NCI-H2081 treated with DMSO at 0.1 percent for 48 hours (cell line): ENCODE results near the gene TADA3.
"Not testable (repeated sequence)": the region's sequence is repeated elsewhere in the genome, so short reads cannot be mapped to it uniquely, and the experiment has no call there.

Experiments
- DNase-seq: peaks from one replicate; lab custom pipeline; 2025; lab: John Stamatoyannopoulos, UW

Gene TADA3

DNA sequence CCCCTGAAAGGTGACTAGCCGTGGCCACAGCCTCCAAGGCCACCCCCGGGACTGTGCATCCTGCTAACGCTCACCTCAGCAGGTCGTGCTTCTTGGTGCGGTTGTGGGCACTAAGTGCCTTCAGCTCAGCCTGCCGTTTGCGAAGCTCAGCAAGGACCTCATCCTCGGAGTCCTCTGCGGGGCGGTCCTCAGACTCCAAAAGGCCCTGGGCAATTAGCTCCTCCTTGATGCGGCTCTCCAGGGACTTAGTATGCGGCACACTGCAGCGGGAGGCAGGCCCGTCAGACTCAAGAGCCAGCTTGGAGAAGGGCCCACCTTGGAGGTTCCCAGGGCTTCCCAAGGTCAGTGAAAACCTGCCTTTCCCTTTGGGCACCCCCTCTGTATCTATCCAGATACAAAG lies 8.3 kb downstream of the TADA3 start:
- no peak for DNase-seq

DNA sequence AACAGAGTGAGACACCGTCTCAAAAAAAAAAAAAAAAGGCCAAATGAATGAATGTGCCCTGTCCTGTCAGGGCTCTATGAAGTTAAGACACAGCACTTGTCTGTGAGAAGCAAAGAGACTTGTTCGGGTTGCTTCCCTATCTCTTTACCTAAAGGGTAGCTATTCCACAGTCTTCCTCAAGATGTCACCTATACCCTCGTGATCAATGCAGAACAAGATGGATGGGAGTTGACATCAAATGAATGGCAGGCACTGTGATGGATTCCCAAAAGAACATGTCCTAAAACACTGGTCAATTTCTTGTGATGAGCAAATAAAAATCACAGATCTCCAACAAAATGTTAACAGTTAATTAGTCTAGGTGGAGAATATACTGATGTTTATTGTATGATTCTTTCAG lies 9.5 kb downstream of the TADA3 start:
- no peak for DNase-seq

DNA sequence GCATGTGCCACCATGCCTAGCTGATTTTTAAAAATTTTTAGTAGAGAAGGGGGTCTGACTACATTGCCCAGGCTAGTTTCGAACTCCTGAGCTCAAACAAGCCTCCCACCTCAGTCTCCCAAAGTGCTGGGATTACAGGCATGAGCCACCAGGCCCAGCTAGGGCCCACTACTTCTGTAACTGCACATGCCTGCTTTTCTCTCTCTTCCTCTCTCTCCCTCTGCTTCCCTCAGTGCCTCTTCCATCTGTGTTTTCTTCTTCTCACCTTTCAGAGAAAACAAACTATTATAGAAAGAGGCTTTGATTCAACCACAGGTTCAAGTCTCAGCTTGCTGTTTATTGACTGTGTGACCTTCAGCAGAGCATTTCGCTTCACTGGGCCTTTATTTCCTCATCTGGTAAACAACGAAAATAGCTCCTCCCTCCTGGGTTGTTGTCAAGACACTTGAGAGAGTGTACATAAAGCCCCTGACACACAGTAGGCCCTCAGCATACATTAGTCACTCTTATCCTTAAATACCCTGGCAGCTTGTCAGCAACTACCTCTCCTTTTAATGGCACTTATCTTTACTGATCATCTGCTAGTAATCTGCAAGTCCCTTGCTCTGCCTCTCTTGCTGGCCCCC lies 10.2 kb downstream of the TADA3 start:
- DNase-seq = no peak

DNA sequence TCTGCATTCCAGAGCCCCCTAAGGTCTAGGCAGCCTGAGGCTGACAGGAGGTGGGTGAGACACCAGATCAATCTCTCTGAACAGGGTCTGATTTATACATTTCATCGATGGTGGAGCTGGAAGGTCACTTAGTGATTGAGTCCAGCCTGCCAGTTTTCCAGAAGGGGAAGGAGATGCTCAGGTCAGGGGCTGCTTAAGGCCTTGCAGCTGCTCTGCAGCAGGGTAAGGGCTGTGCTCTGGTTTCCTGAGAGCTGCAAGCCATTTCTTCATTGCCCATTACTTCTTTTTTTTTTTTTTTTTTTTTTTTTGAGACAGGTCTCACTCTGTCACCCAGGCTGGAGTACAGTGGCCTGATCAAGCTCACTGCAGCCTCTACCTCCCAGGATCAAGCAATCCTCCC lies 10.7 kb downstream of the TADA3 start:
- no peak for DNase-seq

DNA sequence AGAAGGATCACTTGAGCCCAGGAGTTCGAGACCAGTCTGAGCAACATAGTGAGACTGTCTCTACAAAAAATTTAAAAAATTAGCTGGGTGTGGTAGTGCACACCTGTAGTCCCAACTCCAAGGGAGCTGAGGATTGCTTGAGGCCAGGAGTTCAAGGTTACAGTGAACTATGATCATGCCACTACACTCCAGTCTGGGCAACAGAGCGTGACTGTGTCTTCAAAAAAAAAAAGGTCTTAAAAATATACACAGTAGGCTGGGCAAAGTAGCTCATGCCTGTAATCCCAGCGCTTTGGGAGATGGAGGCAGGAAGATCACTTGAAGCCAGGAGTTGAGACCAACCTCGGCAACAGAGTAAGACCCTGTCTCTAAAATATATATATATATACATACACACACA lies 11.4 kb downstream of the TADA3 start:
- DNase-seq = no peak

DNA sequence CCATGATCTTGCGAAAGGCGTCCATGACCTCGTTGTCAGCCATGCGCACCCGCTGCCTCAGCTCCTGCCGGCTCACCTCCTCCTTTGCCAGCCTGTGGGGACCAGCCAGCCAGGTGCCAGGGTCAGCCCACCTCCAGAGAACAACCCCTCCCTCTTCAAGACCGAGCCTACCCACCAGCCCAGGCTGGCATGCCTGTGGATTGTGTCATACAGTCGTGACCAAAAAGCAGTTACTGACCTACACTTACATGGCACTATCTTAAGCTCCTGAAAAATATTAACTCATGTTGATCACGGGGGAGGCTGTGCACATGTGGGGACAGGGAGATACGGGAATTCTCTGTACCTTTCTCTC lies 11.8 kb downstream of the TADA3 start:
- DNase-seq = no peak

DNA sequence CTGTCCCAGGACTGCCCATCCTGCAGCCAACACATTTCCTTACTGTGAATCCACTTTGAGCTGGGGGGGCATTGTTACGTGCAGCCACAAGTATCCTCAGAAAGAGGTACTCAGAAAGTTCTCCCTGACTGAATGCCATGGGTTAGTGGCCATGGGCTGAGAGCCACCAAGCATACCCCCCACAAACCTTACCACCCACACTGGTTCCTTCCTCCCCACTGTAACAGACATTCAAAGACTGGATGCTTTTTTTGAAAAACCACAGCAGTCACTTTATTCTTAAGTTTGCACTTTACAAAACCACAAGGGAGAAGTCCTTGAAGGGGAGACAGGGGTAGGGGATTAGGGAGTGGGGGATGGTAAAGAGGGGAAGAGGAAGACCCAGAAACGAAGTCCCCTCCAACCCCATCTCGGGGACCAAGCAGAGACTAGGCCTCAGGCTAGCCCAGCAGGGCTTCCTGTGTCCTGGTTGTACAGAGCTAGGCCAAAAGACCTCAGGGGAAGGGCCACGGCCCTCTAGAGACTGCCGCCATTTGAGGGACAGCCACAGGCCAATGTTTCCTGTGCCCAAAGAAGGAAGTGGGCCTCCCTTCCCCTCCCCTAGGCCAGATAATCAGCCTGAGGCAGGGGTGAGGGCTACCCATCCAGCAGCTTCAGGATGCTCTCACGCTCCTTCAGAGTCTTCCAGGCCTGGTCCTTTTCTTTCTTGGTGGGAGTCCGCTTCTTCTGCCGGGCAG lies 12.4 kb downstream of the TADA3 start:
- DNase-seq = no peak

DNA sequence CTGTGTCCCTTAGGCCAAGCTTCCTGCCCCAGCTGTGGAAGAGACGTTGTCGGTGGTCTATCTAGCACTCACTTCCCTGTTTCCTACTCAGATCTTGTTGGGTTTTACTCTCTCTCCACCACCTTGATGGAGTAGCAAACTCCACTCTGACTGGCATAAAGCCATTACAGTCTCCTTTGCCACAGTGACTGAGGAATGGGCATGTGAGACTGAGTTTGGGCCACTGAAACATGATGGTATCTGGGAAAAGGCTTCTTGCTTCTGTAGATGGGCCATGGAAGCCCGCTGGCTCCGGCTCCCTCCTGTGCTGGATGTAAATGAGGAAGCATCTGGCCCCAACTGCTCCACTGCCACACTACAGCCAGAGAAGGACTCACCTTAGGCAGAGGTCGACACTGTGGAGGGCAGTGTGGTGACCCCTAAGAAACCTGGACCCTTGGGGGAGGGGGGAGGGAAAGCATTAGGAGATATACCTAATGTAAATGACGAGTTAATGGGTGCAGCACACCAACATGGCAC lies 13.1 kb downstream of the TADA3 start:
- DNase-seq = no peak

DNA sequence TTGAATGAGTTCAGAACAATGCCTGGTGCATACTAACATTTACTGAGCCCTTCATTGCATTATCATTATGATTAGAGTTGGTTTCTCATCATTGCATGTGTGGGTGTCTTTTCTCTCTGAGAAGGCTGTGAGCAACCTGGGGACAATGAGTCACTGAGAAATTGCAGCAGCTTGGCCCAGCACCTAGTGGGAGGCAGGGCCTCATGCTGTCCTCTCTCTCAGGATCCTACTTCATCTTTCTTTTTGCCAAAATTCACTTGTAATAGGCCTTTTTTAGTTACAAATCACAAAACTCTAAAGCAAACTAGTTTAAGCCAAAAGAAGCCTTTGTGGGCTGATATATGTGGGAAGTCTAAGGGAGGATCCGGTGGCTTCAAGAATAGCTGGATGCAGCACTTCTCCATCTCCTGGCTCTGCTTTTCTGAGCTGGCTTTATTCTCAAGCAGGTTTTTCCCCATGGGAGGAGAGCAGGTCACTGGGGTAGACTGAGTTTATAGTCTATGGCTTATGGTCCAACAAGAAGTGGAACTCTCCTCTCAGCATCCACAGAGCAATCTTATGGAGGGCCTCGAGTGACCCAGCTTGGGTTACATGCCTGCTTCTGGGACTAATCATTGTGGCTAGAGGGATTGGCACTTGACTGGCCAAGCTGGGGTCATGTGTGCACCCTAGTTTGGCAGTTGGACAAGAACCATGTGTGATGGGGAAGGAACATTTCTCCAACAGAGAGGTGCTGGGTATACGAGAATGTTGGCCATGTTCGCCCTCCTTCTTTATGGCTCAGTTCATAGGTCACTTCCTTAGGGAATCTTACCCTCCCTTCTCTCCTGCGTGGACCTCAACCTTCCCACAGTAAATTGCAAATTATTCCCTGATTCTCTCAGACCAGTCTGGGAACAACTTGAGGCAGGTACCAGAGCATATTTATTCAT lies 13.9 kb downstream of the TADA3 start:
- DNase-seq = no peak

DNA sequence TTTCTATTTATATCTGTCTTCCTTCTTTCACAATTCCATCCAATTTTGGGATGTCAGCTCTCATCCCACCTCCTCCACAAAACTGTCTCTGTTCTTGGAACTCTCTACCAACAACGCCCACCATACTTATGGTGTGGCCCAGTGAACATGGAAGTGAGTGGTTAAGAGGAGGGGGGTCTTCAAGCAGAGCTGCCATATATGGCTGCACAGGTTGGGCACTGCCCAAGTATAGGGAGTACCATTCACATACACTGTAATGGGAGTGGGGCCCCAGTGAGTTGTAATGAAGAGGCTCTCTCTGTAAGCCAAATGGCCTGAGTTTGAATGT lies 14.6 kb downstream of the TADA3 start:
- DNase-seq = no peak

DNA sequence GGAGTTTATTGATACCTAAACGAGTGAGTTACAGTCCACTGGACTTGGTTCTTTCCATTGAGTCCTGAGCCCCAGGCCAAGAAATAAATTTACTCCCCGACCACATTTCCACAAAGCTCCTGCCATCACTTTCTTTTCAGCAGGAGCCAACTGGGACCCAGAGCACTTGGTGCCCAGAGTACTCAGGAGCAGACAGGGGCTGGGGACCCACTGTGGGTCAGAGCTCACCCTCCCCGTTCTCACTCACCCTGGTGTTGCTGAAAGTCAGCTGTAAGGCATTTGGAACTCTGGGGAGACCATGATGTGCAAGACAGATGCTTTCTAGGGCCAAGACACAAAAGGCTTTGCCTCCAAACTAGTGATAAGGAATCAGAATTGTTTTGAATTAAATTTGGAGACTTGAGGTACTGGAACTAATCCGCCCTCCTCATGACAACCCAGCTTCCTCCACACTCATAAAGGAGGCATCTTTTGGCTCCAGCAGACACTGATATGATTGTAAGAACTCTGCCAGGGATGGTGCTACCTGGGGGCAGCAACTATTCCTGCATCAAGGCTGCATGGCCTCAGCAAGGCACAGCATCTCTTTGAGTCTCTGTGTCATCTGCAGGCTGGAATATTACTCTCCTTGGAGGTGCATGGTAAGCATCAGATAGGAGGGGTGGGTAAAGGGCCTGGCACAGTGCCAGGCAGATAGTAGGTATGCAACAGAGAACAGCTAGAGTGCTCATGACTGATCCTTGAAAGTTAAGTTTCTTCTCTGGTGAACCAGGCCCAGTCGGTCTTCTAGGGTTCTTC lies 15.2 kb downstream of the TADA3 start:
- DNase-seq = no peak

DNA sequence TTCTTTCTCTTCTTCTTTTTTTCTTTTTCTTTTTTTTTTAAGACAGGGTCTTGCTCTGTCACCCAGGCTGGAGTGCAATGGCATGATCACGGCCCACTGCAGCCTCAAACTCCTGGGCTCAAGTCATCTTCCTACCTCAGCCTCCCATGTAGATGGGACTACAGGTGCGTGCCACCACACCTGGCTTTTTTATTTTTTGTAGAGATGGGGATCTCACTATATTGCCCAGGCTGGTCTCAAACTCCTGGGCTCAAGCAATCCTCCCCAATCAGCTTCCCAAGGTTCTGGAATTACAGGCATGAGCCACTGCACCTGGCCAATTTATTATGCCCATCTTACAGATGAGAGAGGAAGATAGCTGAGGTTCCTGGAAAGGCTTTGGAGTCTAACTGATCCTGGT lies 21.3 kb downstream of the TADA3 start:
- DNase-seq = not testable (repeated sequence)

DNA sequence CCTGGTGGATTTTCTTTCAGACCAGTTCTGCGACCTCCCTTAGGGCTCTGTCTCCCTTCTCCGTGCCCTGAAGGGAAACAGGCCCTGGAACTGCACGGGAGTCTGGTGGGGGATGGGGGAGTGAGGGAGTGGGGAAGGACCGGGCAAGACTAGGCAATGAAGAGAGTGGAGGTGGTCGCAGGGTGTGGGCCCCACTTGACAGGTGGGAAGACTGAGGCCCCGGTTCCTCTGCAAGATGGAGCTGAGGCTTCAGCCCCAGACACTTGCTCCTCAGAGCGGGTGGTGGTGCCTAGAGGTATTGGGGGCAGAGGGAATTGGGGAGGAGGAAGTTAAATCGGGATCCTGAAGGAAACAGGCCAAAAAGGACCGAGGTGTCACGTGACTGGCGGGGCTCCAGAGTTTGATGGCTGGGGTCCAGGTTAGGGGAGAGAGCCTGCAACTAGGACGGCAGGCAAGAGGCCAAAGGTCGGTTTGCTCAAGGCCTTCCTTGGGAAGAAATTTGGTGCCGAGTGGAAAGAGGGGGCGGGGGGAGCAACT lies 21.9 kb downstream of the TADA3 start:
- DNase-seq = no peak

DNA sequence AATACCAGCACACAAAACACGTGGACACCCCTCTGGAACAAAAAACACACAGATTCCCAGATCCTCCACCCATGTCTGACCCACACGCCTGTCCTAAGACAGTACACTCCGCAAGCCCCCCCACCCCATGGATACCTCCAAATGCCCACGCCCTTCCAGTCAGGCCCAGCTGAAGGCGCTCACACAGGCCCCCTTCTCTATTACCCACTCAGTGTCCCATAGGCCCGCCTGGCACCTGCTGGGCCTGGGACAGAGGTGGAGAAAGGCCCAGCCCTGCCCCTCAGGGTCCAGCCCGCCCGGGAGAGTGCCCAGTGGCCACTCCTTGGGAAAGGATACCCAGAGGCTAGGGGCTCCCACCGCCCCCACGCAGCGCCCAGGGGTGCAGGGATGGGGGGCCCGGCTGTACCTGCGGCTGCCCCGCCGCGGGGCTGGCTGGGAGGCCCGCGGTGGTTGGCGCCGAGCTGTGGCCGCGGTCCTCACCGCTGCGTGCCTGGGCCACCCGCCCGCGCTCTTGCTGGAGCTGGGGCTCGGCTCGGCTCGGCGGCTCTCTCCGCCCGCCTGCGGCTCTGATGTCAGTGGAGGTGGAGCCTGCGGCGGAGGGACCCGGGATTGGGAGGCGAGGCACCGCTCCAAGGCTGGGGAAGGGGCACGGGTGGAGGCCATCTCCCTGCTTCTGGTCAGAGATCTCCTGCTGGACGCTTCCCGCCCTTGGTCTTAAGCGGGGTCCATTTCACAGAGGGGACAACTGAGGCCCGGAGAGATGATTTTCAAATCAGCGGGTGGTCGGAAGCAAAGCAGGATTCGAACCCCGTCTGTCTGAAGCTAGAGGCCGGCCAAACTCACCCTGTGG lies 22.6 kb downstream of the TADA3 start, which contains the start of gene CAMK1:
Gene CAMK1 (minus strand): TSS at position 522 of the 850 bp plus-strand sequence. CDS start 2,198 bp downstream, outside the sequence.
- DNase-seq = no peak

DNA sequence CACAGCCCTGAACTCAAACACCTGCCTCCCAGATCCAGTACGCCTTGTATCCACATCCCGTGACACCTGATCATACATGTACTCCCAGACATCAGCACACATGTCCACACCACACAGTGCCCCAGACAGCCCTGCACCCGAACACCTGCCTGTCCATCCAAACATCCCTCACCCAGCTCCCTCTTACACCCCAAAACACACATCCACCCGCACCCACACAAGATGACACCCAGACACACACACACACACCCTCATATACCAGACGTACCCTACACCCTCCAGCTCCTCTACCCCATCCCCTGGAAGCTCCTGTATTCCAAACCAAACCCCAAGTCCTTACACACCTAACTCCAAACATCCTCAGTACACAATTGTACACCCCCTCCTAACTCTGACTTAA lies 23.3 kb downstream of the TADA3 start:
- DNase-seq = no peak

DNA sequence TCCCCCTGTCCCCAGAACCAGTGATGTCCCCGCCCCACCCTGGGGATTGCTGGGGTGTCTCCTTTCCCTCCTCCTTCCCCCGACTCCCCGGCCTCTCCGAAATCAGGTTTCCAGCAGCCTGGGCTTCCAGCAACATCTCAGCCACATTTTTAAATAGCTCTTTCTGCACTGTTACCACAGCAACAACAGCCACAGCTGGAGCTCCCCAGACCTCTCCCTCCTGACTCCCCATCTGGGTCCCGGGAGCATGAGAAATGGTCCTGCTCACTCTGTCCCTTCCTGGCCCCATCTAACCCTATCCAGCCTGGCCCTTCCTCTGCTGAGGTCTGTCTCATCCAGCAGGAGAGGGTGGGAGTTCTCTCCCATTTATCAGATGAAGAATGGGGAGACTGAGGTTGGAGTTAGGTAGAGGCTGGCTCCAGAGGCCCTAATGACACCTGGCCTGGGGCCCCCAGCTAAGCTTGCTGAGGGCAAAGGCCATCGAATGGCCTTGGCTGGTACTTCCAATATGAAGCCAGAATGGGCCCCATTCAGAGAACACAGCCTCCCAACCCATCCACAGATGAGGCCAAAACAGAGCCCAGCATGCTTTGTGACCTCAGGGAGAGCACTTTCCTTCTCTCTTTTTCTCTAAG lies 24.0 kb downstream of the TADA3 start:
- DNase-seq = no peak

DNA sequence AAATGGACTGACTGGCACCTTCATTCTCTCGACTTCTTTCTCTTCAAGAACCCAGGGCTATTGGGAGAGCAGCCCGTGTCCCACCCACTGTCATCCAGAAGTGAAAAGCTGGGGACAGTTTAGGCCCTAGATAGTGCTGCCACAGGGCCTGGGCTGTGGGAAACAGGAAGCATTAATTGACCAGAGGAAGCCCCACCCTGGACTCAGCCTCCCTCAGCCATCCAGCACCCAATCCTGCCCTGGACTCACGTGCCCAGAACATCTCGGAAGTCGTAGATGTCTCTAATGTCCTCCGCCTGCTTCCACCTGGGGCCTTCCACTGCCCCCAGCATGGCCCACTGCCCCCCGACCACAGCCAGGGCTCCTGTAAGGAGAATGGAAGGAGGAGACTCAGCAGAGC lies 24.9 kb downstream of the TADA3 start:
- no peak for DNase-seq

DNA sequence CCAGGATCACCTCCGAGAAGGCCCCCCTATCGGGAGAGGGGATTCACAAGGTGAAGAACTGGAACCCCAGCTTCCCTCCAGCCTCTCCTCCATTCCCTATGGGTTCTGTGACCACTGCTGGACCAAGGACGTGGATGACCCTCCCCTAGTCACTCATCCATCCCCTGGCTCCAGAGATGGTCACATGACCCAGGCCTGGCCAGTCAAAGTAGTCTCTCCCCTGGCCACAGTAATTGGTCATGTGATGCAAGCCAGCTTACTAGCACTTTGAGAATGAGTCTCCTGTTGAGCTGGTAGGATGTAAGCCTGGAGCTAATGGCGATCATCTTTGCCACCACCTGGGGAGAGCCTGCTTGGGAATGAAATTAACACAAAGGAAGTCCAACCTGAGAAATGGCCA lies 26.4 kb downstream of the TADA3 start:
- no peak for DNase-seq

DNA sequence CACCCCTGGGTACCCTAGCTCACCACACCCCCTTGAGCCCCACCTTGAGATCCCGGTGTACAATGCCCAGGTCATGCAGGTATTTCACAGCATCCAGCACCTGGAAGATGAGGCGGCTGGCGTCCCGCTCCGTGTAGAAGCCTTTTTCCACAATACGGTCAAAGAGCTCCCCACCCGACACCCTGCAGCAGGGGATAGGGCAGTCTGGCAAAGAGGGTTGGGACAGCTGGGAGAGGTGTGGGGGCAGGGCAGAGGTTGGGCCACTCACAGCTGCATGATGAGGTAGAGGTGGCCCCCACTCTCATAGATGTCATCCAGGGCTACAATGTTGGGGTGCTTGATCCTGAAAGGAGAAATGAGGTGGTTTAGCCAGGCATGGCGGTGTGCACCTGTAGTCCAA lies 29.4 kb downstream of the TADA3 start:
- no peak for DNase-seq

DNA sequence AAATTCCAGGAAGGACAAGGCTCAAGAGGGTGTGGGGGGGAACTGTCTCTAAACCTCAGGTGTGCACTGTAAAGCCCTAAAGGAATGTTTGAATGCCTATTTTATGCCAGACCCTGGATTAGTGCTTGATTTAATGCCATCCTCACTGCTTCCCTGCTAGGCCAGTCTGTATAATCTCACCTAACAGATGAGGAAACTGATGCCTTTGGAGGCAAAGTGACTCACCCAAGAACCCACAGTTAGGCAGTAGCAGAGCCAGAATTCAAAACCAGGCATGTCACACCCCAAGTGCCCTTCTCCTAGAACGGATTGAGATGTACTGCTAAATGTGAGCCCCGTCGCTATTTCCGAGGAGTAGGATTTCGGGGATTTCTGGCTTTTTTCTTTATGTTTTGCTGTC lies 30.4 kb downstream of the TADA3 start:
- DNase-seq = no peak
